ENCODE results near the gene SPINK7.

DNA sequence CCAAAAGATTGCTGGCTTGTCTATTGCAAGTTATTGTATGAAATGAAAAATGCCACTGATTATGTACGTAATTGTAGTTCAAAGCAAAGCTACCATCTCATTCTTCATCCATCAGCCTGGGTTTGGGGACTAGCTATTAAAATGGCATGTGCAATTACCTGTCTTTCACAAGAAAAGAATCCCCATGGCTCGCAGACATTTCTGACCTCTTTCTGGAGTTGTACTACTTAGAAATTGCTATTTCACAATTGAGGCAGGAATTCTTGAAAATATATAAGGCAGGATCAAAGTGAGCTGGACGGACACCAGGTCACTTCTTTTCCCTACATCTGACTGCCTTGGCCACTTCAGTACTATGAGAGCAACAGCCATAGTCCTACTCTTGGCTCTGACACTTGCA, 23.0 kb downstream of the SPINK7 start, which contains the start of gene SPINK9:
- TF ChIP-seq, protein P1, sequence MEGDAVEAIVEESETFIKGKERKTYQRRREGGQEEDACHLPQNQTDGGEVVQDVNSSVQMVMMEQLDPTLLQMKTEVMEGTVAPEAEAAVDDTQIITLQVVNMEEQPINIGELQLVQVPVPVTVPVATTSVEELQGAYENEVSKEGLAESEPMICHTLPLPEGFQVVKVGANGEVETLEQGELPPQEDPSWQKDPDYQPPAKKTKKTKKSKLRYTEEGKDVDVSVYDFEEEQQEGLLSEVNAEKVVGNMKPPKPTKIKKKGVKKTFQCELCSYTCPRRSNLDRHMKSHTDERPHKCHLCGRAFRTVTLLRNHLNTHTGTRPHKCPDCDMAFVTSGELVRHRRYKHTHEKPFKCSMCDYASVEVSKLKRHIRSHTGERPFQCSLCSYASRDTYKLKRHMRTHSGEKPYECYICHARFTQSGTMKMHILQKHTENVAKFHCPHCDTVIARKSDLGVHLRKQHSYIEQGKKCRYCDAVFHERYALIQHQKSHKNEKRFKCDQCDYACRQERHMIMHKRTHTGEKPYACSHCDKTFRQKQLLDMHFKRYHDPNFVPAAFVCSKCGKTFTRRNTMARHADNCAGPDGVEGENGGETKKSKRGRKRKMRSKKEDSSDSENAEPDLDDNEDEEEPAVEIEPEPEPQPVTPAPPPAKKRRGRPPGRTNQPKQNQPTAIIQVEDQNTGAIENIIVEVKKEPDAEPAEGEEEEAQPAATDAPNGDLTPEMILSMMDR (IDR thresholded peaks at IDR 0.05; ENCODE audit: insufficient read depth, low read depth, low read length): no peak
- TF ChIP-seq EZH2 (IDR thresholded peaks at IDR 0.05; ENCODE audit: insufficient read depth, low read length): no peak
